Ovary (tissue), 9 donors: Measurements from ENCODE around the gene ATG5. TPM values are rescaled to one million over a fixed set of nuclear protein-coding genes. Genes with fewer than 3 reads are reported as not detected.

Source experiments
- DNase-seq, 5 donors: peaks; one replicate each; pipeline ENCODE4 v3.0.0-alpha.2; 2019 to 2020
- H3K27ac ChIP-seq, 2 donors: fragments of 200-600 bp; one replicate each; pipeline versions ENCODE4 v1.5.1 to v1.8.0; 2019 to 2022
- H3K27me3 ChIP-seq: fragments of 200-600 bp; one replicate; pipeline ENCODE4 v1.8.0; 2022
- H3K36me3 ChIP-seq: fragments of 200-600 bp; sonication (generic); one replicate; pipeline ENCODE4 v1.5.1; 2019
- H3K4me1 ChIP-seq: one replicate; pipeline ENCODE4 v1.8.1; 2013; ENCODE audit warnings: mild to moderate bottlenecking, moderate library complexity; ENCODE audit not compliant: insufficient read depth
- H3K4me3 ChIP-seq: fragments of 200-600 bp; sonication (generic); one replicate; pipeline ENCODE4 v1.5.1; 2017
- H3K9me3 ChIP-seq, 2 donors: fragments of 200-600 bp in 1 of 2; sonication (generic) in 1 of 2; one replicate each; pipeline versions ENCODE4 v1.5.1 to v1.8.1; 2013 to 2019; ENCODE audit warnings: mild to moderate bottlenecking in 1 of 2, moderate library complexity in 1 of 2
- CTCF ChIP-seq, 3 donors: fragments of 450-650 bp in 2 of 3; fragments of 200-600 bp in 1 of 3; IDR thresholded peaks; one replicate each; pipeline versions ENCODE4 v1.5.1 to v1.8.0; 2016 to 2022; ENCODE audit warnings: antibody characterized with exemption in 3 of 3, mild to moderate bottlenecking in 1 of 3
- EP300 ChIP-seq: sonication (generic); formaldehyde crosslinking; IDR thresholded peaks from one replicate; pipeline ENCODE4 v1.6.1; 2017; ENCODE audit warnings: antibody characterized with exemption
- POLR2A ChIP-seq: fragments of 450-650 bp; IDR thresholded peaks from one replicate; pipeline ENCODE4 v1.6.1; 2017; ENCODE audit warnings: antibody characterized with exemption, mild to moderate bottlenecking, moderate library complexity
- WGBS, 3 donors: extraction: QIAGEN DNeasy Blood & Tissue Kit in 1 of 3; methylation state at CpG; one replicate each; pipeline versions ENCODE4 v1.1.5 to v1.1.7; 2013 to 2017; 5-methylcytosine and 5-hydroxymethylcytosine counted together
- intact Hi-C, 4 donors: fragments of 100-400 bp; cut with DNase I; formaldehyde crosslinking; loops; one replicate each; pipeline versions ENCODE4 v1.11.0 to v1.15.1; 2022 to 2023
- polyA plus RNA-seq, 2 donors: library from polyadenylated mRNA; stranded (reverse); fragments of 200-250 nt in 1 of 2; fragments of 350-450 nt in 1 of 2; fragmentation: Illumina TruSeq in 1 of 2; extraction: RNeasy Lipid Tissue Mini Kit (QIAGEN cat#74804) in 1 of 2; gene quantifications; one replicate each; pipeline ENCODE4 v1.2.3, GENCODE V29; 2013 to 2014
- total RNA-seq, 7 donors: library from RNA; depleted of rRNA in 2 of 7; stranded (reverse); fragments of >200 nt in 2 of 7; fragmentation: NEBNext Ultra II Directional in 3 of 7; extraction: Animal tissue kit (Norgen Biotek cat#: 25700) in 3 of 7; gene quantifications; one replicate each; pipeline versions ENCODE4 v1.1.0 to v1.2.4, GENCODE V29; 2016 to 2023
- donor health status: DM: no; HTN: no; CAD: no; lungs with moderate emphysema.
- donor health status: DM: no; HTN: no; CAD: no.
- donor health status: Bipolar disorder and iron deficiency.
- donor health status: DM: yes; HTN: yes; CAD: no.
- donor health status: DM: no; HTN: no; CAD: no.
- donor health status: DM: yes; HTN: yes; CAD: no.

ATG5 gene
- total and polyA plus RNA-seq, 9 donors = 17.3 to 35.2 (median 28.3) TPM

GRCh38 chr6:106283481-106283880, 42.1 kb downstream of the ATG5 start:
- intact Hi-C loops = no loop called here
- no peaks in the 10 kb centered on the region for H3K36me3 ChIP-seq
- no peak overlapping the region for H3K27ac ChIP-seq
- H3K27me3 ChIP-seq = no peaks in the 10 kb centered on the region
- no peak for DNase-seq
- no peaks in the 10 kb centered on the region for H3K4me1 ChIP-seq
- no peak for TF ChIP-seq POLR2A
- WGBS, 3 donors = 90 to 94% (median 94%) methylated on average over 10 of the region's 10 CpGs
- no peak overlapping the region for H3K4me3 ChIP-seq
- no peaks in the 10 kb centered on the region for H3K9me3 ChIP-seq

GRCh38 chr6:106281661-106282060, 43.9 kb downstream of the ATG5 start:
- intact Hi-C loops = no loop called here
- no peak for DNase-seq
- 82 to 93% (median 88%) methylated on average over 2 of the region's 2 CpGs for WGBS, 3 donors
- Histone ChIP-seq H3K9me3 (no peaks in the 10 kb centered on the region), H3K36me3 (no peaks in the 10 kb centered on the region), H3K27me3 (no peaks in the 10 kb centered on the region), H3K4me1 (no peaks in the 10 kb centered on the region), H3K4me3 (no peak overlapping the region), H3K27ac (no peak overlapping the region)
- TF ChIP-seq POLR2A (no peak), CTCF (IDR thresholded peaks at IDR 0.05) (no peak), EP300 (no peak)

- no peaks in the 10 kb centered on the region for H3K4me1 ChIP-seq
- intact Hi-C loops = no loop called here
- H3K4me3 ChIP-seq = no peak overlapping the region
- H3K36me3 ChIP-seq = no peaks in the 10 kb centered on the region
- TF ChIP-seq CTCF (IDR thresholded peaks at IDR 0.05) = no peak
- TF ChIP-seq POLR2A = no peak
- no peak for TF ChIP-seq EP300
- no peak overlapping the region for H3K27ac ChIP-seq
- no peaks in the 10 kb centered on the region for H3K9me3 ChIP-seq
- no peak for DNase-seq
- H3K27me3 ChIP-seq = no peaks in the 10 kb centered on the region
These were observed 44.5 kb downstream of the ATG5 start for GRCh38 chr6:106281088-106281487.

GRCh38 chr6:106279179-106279578, 46.4 kb downstream of the ATG5 start:
- no peak for DNase-seq
- intact Hi-C loops = no loop called here

GRCh38 chr6:106275692-106276091, 49.9 kb downstream of the ATG5 start:
- H3K4me1 ChIP-seq = no peaks in the 10 kb centered on the region
- no peak for DNase-seq
- H3K9me3 ChIP-seq = no peaks in the 10 kb centered on the region
- H3K4me3 ChIP-seq = no peak overlapping the region
- no peak for TF ChIP-seq EP300
- TF ChIP-seq CTCF (IDR thresholded peaks at IDR 0.05) = no peak
- TF ChIP-seq POLR2A = no peak
- intact Hi-C loops = no loop called here
- H3K27ac ChIP-seq = no peak overlapping the region
- no peaks in the 10 kb centered on the region for H3K27me3 ChIP-seq
- 75 to 78% (median 77%) methylated on average over 5 of the region's 5 CpGs for WGBS, 3 donors
- no peaks in the 10 kb centered on the region for H3K36me3 ChIP-seq

More at GRCh38 chr6:106279179-106279578, 46.4 kb downstream of the ATG5 start:
- H3K4me3 ChIP-seq = no peak overlapping the region
- no peak overlapping the region for H3K27ac ChIP-seq
- no peaks in the 10 kb centered on the region for H3K27me3 ChIP-seq
- no peaks in the 10 kb centered on the region for H3K36me3 ChIP-seq
- no peak for TF ChIP-seq POLR2A
- no peak for TF ChIP-seq CTCF (IDR thresholded peaks at IDR 0.05)
- no peak for TF ChIP-seq EP300
- 84 to 93% (median 91%) methylated on average over 1 of the region's 1 CpG for WGBS, 3 donors
- H3K9me3 ChIP-seq = no peaks in the 10 kb centered on the region
- H3K4me1 ChIP-seq = no peaks in the 10 kb centered on the region
